ENCODE results near the gene DCAF12.

GRCh38 chr9:34133436-34133949, 7.0 kb upstream of the DCAF12 start:
- no peak for TF ChIP-seq PPARA (CRISPR knock-in tag; IDR thresholded peaks at IDR 0.05; ENCODE audit: borderline replicate concordance)
- TF ChIP-seq POU6F1 (CRISPR knock-in tag; IDR thresholded peaks at IDR 0.05; ENCODE audit: borderline replicate concordance, low read depth), result no peak
- no peak for TF ChIP-seq SNAI2 (CRISPR knock-in tag; IDR thresholded peaks at IDR 0.05)
- TF ChIP-seq PATZ1 (CRISPR knock-in tag; IDR thresholded peaks at IDR 0.05; ENCODE audit: borderline replicate concordance), result no peak
- TF ChIP-seq CSDC2 (CRISPR knock-in tag; IDR thresholded peaks at IDR 0.05), result no peak
- TF ChIP-seq OSR1 (CRISPR knock-in tag; IDR thresholded peaks at IDR 0.05), result no peak

Data from SK-N-SH treated with all-trans-retinoic acid at 6 μM for 48 hours (cell line).